ENCODE data around the gene EHHADH.

- TF ChIP-seq POLR2A (IDR thresholded peaks at IDR 0.05) (no peak), CTCF (IDR thresholded peaks at IDR 0.05) (no peak), EP300 (IDR thresholded peaks at IDR 0.05) (no peak), POLR2AphosphoS5 (IDR thresholded peaks at IDR 0.05) (no peak)
These were observed 108.3 kb downstream of the EHHADH start for GRCh38 chr3:185145511-185145910.
